Stimulated activated CD8-positive, alpha-beta memory T cell treated with anti-CD3 and anti-CD28 coated beads, Interleukin-2, amount 100 ng/mL, for 1 hour (primary cell): ENCODE data around the gene MAP3K5.

Experiments
- DNase-seq, 2 donors: peaks; one replicate each; pipeline ENCODE4 v3.0.0-alpha.2; 2020; ENCODE audit warnings: low read depth in 2 of 2

The MAP3K5 gene

DNA sequence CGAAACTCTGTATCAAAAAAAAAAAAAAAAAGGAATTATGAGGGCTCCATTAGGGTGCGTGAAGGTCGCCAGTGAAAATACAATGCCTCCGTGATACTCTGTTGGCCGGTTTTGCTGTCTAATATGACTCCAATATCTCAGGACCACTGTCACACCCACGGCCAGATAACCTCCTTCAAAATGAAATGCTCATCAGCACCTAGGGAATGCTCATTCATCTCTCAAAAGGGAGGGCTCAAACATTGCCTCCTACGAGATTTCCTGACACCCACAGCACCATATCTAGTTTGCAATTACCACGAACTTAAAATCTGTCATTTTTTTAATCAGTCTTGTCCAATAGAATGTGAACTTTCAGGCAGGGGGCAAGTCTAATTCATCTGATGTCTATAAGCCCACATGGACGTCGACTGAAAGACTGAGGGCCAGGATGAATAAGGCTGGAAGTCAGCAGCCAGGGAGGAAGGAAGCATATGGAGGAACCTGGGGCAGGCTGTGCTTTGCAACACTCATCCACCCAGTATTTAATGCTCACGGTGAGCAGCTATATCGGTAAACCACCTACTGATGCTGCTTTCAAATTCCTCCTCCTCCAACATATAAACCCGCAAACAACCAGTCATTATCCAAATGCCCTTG lies 42.8 kb downstream of the MAP3K5 start:
- DNase-seq, result no peak

DNA sequence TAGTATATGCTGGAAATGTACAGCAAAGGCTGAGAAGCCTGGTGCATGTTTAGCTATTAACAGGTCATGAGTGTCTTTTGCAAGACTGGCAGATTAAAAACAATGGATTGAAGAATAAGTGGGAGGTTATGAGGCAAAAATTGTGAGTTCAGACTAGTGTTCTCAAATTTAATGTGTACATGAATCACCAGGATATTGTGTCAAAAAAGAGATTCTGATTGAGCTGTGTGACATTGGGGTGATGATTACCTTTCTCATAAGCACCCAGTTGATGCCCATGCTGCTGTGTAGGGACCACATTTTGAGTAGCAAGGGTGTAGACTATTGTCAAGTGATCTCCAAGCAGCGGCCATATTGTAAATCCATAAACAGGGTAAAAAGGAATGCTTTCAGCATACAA lies 44.8 kb downstream of the MAP3K5 start:
- no peak for DNase-seq

DNA sequence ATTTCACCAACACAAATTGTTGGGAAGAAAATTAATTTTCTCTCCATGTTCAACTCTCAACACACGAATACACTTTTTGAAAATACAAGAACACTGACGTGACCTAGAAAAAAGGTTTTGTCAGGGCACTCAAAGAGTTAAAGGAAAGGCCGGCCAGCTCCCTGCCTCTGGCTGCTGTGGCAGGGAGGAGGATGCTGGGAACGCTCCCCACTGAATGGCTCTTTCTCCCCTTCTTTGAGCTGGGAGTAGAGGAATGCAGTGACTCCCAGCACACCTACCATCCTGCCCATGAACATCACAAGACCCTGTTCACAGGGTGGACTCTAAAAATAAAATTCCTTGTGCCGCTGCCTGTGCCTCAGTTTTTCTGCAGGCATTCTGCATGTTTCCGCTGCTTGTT lies 47.0 kb downstream of the MAP3K5 start:
- DNase-seq, result no peak

DNA sequence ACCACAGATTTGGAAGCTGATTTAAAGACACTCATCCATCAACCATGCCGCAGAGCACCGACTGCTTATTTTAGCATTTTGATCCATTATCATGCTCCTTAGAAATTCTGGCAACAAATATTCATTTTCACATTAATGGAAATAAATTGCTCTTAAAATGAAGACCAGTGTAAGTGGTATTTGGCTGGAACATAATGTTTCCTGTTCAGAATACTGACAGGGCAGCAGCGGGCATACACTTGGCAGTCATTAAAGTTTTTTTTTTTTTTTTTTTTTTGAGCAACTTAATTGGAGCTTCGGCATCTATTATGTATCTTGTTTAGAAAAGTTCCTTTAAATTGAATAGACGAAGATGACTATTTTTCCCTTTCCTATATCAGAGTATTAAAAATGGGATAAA lies 47.4 kb downstream of the MAP3K5 start:
- no peak for DNase-seq

DNA sequence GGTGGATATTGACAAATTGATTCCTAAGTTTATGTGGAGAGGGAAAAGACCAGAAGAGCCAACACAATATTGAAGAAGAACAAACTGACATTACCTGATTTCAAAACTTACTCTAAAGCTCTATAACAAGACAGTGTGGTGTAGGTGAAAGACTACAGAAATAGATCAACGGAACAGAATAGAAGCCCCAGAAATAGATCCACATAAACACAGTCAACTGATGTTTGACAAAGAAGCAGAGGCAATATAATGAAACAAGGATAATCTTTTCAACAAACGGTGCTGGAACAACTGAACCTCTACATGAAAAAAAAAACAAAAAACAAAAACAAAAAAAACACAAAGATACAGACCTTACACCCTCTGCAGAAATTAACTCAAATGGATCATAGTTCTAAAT lies 50.2 kb downstream of the MAP3K5 start:
- DNase-seq, result no peak

DNA sequence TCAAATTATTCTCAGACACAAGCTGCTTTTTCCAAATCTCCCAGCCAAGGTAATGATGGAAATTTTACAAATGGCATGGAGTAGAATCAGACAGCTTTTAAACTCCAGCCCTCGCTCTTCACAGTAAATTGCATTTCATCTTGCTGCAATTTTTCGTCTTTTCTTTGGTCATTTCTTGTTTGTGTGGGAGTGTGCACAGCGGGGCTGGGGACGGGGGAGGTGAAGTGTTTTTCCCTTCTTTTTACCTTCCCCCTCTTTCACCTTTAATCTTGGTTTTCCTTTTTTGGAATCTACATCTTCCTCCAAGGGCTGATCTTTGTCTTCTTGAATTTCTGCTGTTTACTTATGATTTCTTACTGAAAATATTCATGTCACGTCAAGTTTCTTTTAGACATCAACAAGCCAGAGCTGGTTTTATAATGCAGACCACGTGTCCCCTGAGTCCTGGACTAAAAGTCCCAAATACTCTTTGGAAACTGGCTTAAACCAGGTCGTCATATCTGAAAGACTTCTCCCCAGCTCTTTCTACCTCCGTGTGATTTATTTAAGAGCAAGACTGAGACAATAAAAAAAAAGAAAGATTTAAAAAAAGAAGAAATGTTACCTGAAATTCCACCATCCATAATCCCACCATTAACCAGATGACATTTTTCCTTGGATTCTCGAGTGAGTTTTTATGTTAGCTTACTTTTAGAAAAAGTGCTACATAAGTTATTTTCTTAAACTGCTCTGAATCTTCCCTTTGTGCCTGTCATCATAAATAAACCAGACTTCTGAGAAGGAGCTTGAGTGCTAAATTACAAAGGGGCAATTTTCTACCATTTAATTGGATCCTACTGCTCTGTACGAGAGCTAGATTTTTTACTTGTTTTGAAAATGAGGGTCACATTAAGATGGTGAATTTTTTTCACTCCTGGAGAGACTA lies 52.0 kb downstream of the MAP3K5 start:
- no peak for DNase-seq

DNA sequence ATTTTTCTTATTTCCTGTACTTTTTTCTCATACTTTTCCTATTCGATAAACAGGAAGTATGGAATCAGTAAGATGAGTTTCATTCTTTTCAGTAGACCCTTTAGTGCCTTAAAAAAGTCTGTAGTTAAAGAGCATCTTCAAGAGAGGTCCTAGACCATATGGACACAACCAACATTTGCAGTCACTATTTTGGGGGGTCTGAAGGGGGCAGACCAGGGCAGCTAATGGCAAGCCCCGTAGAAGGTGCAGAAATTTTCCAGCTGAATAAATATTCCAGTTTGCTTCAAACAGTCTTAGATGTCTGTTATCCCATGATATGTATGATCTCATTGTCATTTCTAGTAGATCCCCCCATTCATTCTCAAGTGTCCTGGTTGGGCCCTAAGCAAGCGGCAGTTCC lies 52.8 kb downstream of the MAP3K5 start:
- no peak for DNase-seq

DNA sequence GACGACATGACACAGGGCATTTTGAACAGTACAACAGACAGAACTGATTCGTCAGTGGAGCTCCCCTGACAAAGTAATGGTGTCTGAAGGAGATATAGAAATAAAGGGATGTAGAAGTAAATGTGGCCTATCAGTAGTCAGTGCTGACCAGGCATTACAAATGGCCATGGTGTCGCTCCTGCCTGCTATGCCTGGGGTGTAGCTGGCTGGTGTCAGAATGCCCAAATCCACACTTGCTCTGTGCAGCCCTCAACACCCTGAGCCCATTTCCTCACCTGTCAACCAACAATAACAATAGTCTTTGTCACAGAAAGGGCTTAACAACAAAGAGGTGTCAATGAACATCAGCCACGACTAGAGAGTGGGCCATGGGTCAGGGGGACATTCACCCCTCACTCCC lies 53.2 kb downstream of the MAP3K5 start:
- no peak for DNase-seq

DNA sequence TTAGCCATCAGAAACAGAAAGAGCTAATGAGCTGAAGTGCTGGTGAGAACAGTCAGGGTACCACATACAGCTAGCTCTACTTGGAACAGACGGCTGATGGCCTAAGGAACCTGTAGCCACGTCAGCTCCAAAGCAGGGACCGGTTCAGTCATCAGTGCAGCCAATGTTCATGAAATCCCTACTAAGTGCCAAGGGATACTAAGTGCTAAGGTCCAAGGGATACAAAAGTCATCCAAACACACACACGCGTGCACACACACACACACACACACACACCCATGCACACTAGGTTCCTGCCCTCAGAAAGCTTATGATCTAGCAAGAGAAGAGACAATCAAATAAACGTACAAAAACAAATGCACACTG lies 53.6 kb downstream of the MAP3K5 start:
- DNase-seq, result no peak

DNA sequence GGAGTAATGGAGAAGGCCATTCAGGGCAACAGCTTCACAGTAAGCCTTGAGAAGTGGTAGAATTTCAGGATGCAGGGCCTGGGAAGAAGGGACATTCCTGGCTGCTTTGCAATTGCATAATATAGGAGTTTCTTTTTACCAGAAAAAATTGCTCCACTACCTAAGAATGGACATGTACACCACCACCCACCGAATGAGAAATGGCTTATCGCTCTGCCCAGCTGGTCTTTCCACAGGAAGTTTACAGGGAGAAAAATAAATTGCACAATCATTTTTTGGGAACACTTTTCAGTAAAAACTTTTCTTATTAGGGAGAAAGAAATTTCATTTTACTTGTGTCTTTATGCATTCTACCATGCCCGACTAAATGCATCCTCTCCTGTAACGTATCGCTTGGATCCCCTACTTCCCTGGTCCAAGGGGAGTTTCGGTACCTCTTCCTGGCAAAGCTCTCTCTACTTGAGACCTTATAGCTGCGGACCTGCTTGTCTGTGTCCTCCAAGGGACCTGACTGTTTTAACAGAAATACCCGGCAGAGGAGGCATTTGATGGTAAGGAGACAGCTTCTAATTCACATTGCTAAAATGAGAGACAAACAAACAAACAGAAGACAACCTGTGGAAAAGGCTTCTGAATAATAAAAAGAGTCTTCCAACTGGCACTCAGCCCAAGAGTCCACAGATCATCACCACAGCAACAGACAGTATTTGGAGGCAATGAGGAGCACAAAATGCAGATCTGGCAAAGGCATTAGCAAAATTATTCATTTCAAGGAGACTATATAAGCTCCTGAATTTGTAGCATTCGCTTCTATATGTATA lies 54.2 kb downstream of the MAP3K5 start:
- DNase-seq, result no peak

DNA sequence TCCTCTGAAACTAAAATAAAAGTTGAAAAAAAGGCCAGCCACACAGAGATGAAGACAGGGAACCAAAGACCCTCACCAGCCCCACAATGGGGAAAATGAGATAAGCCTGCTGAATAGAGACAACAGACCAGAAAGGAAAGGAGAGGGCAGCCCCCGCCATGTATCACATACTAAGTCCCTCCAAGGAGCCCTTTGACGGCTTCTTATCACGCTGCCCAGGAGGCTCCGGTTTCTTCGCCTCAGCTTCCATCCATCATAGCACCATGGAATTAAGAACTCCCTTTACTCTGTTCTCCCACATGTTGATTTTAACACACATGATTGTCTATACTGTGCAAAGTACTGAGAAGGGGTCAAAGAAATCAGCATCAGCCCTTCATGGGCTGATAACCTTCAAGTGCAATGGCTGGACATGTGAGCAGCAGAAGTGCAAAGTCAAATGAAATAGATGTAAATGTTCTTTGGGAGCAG lies 54.9 kb downstream of the MAP3K5 start:
- DNase-seq, result no peak

DNA sequence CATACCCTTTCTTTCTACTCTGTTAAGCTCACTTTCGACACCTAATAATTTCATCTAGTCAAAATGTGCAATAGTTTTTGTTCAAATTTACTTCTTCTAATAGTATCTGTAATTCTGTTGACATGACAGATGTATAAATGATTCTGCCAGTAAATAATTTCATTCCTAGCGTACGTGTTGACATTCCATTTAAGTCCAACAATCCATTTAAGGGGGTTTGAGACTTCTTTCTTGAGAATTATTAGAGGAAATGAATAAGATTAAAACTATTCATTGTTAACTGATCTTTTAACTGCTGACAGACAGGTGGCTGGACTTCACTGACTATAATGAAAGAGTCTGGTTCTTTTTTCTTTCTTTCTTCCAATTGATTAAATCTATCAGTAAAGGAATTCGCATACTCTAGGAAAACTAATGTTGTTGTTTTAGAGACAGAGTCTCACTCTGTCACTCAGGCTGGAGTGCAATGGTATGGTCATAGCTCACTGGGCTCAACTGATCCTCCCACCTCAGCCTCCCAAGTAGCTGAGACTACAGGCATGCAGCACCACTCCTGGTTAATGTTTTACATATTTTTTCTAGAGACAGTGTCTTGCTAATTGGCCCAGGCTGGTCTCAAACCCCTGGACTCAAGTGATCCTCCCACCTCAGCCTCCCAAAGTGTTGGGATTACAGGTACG lies 55.9 kb downstream of the MAP3K5 start:
- DNase-seq, result no peak

DNA sequence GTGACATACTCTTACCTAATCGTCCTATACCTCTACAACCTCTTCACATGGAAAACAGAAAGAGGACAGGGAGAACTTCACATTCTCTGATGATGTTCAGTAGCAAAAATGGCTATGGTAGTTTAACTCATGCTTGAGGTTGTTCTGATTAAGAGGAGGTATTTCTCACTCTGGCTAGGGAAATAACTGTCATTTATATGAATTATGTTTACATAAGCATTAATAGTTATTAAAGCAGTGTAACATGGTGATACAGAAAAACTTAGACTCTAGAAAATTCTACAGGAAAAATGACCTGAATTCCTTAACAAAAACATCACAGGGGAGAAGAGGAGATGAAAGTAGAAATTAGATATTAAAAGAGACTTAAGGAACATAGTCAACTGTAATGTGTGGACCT lies 57.3 kb downstream of the MAP3K5 start:
- DNase-seq, result no peak

DNA sequence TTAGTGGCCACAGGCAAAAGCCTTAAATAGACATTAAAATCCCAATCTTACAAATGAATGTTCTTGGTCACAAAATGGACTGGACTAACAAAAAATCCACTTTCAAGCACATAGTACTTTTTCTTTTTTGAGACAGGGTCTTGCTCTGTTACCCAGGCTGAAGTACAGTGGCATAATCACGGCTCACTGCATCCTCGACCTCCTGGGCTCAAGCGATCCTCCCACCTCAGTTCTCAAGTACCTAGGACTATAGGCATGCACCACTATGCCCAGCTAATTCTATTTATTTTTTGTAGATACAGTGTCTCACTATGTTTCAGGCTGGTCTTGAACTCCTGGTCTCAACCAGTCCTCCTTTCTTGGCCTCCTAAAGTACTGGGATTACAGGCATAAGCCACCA lies 59.4 kb downstream of the MAP3K5 start:
- no peak for DNase-seq

DNA sequence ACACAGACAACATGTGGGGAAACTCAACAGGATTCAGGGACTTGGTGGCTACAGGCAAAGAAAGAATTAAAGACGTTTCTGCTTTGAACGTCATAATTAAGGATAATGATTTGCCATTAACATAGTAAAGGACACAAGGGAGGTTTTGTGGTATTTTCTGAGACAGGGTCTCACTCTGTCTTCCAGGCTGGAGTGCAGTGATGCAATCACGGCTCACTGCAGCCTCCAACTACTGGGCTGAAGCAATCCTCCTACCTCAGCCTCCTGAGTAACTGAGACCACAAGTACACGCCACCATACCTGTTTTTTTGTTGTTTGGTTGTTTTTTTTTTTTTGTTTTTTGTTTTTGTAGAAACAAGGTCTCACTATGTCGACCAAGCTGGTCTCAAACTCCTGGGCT lies 62.4 kb downstream of the MAP3K5 start:
- no peak for DNase-seq

DNA sequence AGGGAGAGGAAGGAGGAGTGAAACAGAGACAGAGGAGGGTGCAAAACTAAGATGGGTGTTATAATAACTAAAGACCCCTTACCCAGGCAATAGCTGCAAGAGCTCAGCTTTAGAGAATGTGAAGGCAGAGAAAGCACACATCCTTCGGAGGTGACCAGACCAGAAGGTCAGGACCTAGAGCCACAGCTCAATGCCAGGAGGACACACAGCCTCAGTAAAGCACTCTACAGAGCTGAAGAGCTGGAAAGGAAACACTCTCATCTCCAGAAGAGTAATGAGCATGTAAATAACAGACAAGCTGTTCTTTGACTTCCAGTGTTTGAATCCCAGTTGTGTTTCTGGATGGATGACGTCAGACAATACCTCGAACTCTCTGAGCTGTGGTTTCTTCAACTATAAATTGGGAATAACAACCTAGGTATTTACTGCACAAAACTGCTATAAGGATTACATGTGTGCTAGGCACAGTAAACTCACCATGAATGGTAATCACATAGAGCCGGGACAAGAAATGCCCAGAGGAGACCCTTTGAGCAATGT lies 63.2 kb downstream of the MAP3K5 start:
- DNase-seq, result no peak

DNA sequence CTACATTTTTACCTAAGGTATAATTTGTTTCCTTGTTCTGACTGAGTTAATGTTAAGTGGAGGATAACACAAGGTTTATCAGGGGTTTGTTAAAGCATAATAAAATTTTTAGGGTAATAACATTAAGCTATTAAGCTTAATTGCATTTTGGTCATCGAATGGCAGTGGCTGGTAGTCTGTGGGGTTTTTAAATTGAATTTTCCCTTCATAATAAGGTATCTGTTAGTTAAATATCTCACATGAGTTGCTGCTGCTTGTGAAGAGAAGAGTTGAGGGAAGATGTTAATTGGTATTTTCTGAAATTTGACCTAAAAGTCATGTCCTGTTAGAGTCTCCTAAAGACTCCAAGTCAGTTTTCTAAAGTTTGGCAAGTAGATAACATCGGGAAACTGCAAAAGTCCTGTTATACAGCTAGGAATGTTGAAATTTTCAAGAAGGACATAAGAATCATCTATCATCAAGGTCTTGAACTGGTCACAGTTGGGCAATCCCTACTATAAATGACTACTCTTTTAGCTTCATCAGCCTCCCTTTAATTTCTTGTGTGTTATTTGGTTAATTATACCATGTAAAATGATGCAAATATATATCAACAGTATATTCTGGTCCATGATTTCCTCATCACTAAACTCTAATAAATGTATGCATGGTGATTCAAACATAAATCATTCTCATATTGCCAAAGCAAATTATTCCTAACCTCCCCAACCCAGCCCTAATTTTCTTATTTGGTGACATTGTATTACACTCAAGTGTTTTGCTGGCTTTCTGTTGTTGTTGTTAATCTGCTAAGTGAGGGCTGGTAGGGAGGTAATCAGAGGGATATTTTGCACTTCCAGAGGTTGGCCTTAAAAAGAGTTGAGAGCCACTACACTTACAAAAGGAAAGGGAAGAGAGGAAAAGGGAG lies 64.0 kb downstream of the MAP3K5 start:
- no peak for DNase-seq

DNA sequence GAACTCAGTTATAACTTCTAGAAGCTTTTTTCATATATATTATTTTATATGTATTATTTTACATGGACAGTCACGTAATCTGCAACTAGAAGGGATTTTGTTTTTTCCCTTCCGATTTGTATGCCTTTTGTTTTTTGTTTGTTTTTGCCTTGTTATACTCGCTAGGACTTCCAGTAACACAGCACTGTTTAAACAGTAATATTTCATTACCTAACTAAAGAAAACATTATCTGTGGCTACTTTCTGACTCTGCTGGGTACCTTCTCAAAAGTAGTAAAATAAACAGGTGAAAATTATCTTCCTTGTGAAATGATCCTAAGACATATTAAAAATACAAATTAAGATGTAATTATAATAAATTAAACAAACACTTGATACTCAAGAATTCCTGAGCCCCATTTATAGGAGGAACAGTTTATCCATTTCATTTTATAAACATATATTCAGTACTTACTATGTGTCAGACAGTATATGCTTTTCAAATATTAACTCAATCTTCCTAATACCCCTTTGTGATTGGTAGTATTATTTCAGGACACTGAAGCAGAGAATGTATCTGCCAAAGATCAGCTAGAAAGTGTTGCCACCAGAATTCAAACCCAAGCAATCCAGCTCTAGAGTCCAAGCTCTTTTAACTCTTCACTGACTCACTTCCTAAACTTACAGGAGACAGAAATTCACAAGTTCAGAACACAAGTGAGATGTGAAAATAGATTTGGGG lies 65.3 kb downstream of the MAP3K5 start:
- DNase-seq, result no peak

DNA sequence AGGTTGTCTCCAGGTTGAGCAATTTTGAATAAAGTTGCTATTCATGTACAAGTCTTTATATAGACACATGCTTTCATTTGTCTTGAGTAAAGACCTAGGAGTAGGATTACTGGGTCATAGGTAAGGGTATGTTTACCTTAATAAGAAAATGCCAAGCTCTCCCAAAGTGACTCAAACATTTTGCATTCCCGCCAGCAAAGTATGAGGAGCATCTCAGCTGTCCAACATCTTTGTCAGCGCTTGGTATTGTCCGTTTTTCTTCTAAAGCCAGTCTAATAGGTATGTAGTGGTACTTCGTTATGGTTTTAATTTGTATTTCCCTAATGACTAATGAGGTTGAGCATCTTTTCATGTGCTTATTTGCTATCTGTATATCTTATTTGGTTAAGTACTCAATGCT lies 67.2 kb downstream of the MAP3K5 start:
- DNase-seq, result no peak

DNA sequence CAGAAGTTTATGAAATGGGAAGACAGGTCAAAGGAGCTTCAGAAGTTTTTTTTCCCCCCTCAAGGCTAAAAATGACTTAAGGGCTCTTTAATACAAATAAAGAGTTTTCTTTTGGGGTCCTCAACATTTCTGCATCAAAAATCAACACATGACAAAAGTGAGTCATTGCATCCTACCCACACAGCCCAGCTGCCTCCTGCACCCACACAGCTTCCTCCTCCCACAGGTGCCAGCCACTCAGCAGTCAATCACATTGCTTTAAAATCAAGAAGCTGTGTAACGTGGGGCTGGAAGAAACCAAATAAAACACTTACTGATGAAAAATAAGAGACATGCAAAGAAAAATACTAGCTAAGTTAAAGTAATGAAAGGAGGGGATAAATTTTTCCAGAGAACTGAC lies 68.5 kb downstream of the MAP3K5 start:
- peak in 1 of 2 donors; percentile 7 for DNase-seq
